GM12878 (cell line): ENCODE data around the gene ENDOU. TPM values are rescaled to one million over a fixed set of nuclear protein-coding genes. Genes with fewer than 3 reads are reported as not detected.

Source experiments
- ATAC-seq: fragments of 200-7000 bp; cut with Tn5 transposase; 3 replicates; pipeline ENCODE4 v1.9.1; 2020; ENCODE audit warnings: mild to moderate bottlenecking, moderate library complexity
- BruUV-seq: library from RNA; stranded (reverse); fragments of 400-500 nt; replicated peaks from 2 replicates; lab custom pipeline; 2021; lab: Mats Ljungman, UMichigan
- CTCF ChIA-PET: fragments of 300-600 bp; sonication (Branson Sonifier 250); formaldehyde crosslinking; extraction: SDS; loops from one replicate; lab custom pipeline; 2021; ENCODE audit warnings: inconsistent platforms; lab: Yijun Ruan, JAX
- POLR2A ChIA-PET: fragments of 350-600 bp; formaldehyde crosslinking; extraction: SDS; loops from one replicate; lab custom pipeline; 2021; ENCODE audit warnings: inconsistent platforms; lab: Charles Lee
- RAD21 ChIA-PET: fragments of 300-600 bp; sonication (Branson Sonifier 250); formaldehyde crosslinking; loops from one replicate; lab custom pipeline; 2023; ENCODE audit warnings: antibody characterized with exemption; ENCODE audit not compliant: unreplicated experiment; lab: Charles Lee
- SMC1A ChIA-PET: fragments of 300-600 bp; sonication (Branson Sonifier 250); formaldehyde crosslinking; loops from one replicate; lab custom pipeline; 2023; ENCODE audit not compliant: unreplicated experiment, uncharacterized antibody; lab: Charles Lee
- DNase-seq: peaks from one replicate; pipeline ENCODE4 v3.0.0-alpha.2; 2011; ENCODE audit warnings: low read depth, low spot score
- FAIRE-seq: peaks from 3 replicates; lab custom pipeline; 2011; peaks lifted over from hg19 to GRCh38; lab: Jason Lieb, UNC
- H2AFZ ChIP-seq: 2 replicates; pipeline ENCODE4 v1.6.0; 2011; ENCODE audit warnings: low read depth, low read length, control low read depth; ENCODE audit not compliant: control insufficient read depth
- H3K27ac ChIP-seq: 2 replicates; pipeline ENCODE4 v1.5.1; 2011; ENCODE audit warnings: control low read depth; ENCODE audit not compliant: control insufficient read depth, insufficient read depth
- H3K27me3 ChIP-seq, 2 experiments: replicated peaks in 1 of 2; 2 replicates each; pipeline versions ENCODE4 v1.6.0 to v1.6.1; 2011; ENCODE audit warnings: low read length in 1 of 2; ENCODE audit not compliant: control insufficient read depth in 2 of 2, insufficient read depth in 2 of 2
- H3K36me3 ChIP-seq, 2 experiments: 2 replicates each; pipeline ENCODE4 v1.5.1; 2011; ENCODE audit warnings: low read length in 1 of 2; ENCODE audit not compliant: control insufficient read depth in 2 of 2, insufficient read depth in 2 of 2
- H3K4me1 ChIP-seq: 2 replicates; pipeline ENCODE4 v1.6.1; 2011; ENCODE audit warnings: mild to moderate bottlenecking, low read length, moderate library complexity, mixed read lengths; ENCODE audit not compliant: control insufficient read depth, insufficient read depth
- H3K4me2 ChIP-seq: 2 replicates; pipeline ENCODE4 v1.6.0; 2011; ENCODE audit warnings: control low read depth; ENCODE audit not compliant: control insufficient read depth, insufficient read depth
- H3K4me3 ChIP-seq: fragments of 200-600 bp; sonication (generic); 2 replicates; pipeline ENCODE4 v1.5.1; 2016
- H3K79me2 ChIP-seq: 2 replicates; pipeline ENCODE4 v1.6.0; 2011; ENCODE audit warnings: low read length; ENCODE audit not compliant: control insufficient read depth, insufficient read depth
- H3K9ac ChIP-seq: 2 replicates; pipeline ENCODE4 v1.8.0; 2011; ENCODE audit warnings: low read length, control low read depth, mixed read lengths; ENCODE audit not compliant: control insufficient read depth, insufficient read depth
- H3K9me3 ChIP-seq: replicated peaks from 3 replicates; pipeline ENCODE4 v1.5.1; 2011; ENCODE audit warnings: mild to moderate bottlenecking, low read length; ENCODE audit not compliant: control insufficient read depth, insufficient read depth
- H4K20me1 ChIP-seq: 2 replicates; pipeline ENCODE4 v1.6.0; 2011; ENCODE audit not compliant: control insufficient read depth, insufficient read depth
- ATF7 ChIP-seq: fragments of 450-650 bp; IDR thresholded peaks from 2 replicates; pipeline ENCODE4 v1.6.1; 2016; ENCODE audit warnings: low read depth, mild to moderate bottlenecking
- CBX5 ChIP-seq: sonication (generic); IDR thresholded peaks from 2 replicates; pipeline ENCODE4 v1.6.1; 2016; ENCODE audit warnings: low read depth, moderate library complexity, mild to moderate bottlenecking, inconsistent platforms
- ETV6 ChIP-seq, 2 experiments: fragments of 450-650 bp in 1 of 2; IDR thresholded peaks in 1 of 2; conservative IDR thresholded peaks in 1 of 2; 2 replicates each; pipeline ENCODE4 v1.6.1; 2014; ENCODE audit warnings: antibody characterized with exemption in 1 of 2, borderline replicate concordance in 1 of 2, low read depth in 1 of 2, mild to moderate bottlenecking in 1 of 2, moderate library complexity in 1 of 2
- GABPA ChIP-seq: IDR thresholded peaks from 2 replicates; pipeline ENCODE4 v1.6.1; 2014; ENCODE audit warnings: antibody characterized with exemption, low read depth, mild to moderate bottlenecking, inconsistent platforms
- KLF5 ChIP-seq: fragments of 450-650 bp; IDR thresholded peaks from 2 replicates; pipeline ENCODE4 v1.6.1; 2014; ENCODE audit warnings: mild to moderate bottlenecking; ENCODE audit not compliant: partially characterized antibody
- PKNOX1 ChIP-seq: fragments of 450-650 bp; IDR thresholded peaks from 2 replicates; pipeline ENCODE4 v1.6.1; 2016; ENCODE audit warnings: mild to moderate bottlenecking
- PML ChIP-seq: IDR thresholded peaks from 2 replicates; pipeline ENCODE4 v1.6.1; 2012; ENCODE audit warnings: low read length, inconsistent platforms
- RB1 ChIP-seq: fragments of 450-650 bp; formaldehyde crosslinking; IDR thresholded peaks from 2 replicates; pipeline ENCODE4 v1.6.1; 2017; ENCODE audit warnings: mild to moderate bottlenecking, borderline replicate concordance
- TCF7 ChIP-seq: IDR thresholded peaks from 2 replicates; pipeline ENCODE4 v1.6.1; 2014; ENCODE audit warnings: antibody characterized with exemption, borderline replicate concordance
- ZNF24 ChIP-seq: fragments of 450-650 bp; IDR thresholded peaks from 2 replicates; pipeline ENCODE4 v1.6.1; 2017; ENCODE audit warnings: antibody characterized with exemption, mild to moderate bottlenecking
- WGBS: methylation state at CpG from one replicate; pipeline ENCODE4 v1.1.6; 2016; ENCODE audit warnings: low lambda C conversion rate; ENCODE audit not compliant: insufficient replicate concordance, insufficient coverage; ENCODE audit errors: missing lambda C conversion rate; 5-methylcytosine and 5-hydroxymethylcytosine counted together
- in situ Hi-C: fragments of 300-500 bp; cut with MboI; formaldehyde crosslinking; loops from 9 replicates; pipeline ENCODE4 v1.14.3; 2018; ENCODE audit warnings: mixed read lengths
- intact Hi-C: fragments of 100-400 bp; cut with micrococcal nuclease; formaldehyde crosslinking; loops from one replicate; pipeline ENCODE4 v1.14.2; 2022; ENCODE audit not compliant: unreplicated experiment
- polyA plus RNA-seq, 11 experiments: library from polyadenylated mRNA; depleted of rRNA in 4 of 11; unstranded in 6 of 11; stranded (reverse) in 5 of 11; fragments of >200 nt; fragmentation: Nextera tagmentation in 4 of 11; fragmentation: Illumina TruSeq in 1 of 11; extraction: Ambion mirVana in 4 of 11; extraction: Trizol in 1 of 11; gene quantifications; 1 replicate in 1 of 11; 2 replicates in 10 of 11; pipeline versions ENCODE4 v1.2.1 to v1.2.3, GENCODE V29; 2011 to 2016; ENCODE audit warnings: inconsistent platforms in 2 of 11, missing spikeins in 2 of 11, low read depth in 1 of 11
- total RNA-seq, 4 experiments: library from RNA; depleted of rRNA in 3 of 4; stranded (reverse); fragments of >200 nt in 3 of 4; fragmentation: Illumina TruSeq in 1 of 4; extraction: Trizol in 1 of 4; gene quantifications; 2 replicates each; pipeline versions ENCODE4 v1.2.1 to v1.2.3, GENCODE V29; 2013 to 2021
- TF ChIP-seq, protein P1 (sequence below): IDR thresholded peaks from 2 replicates; pipeline ENCODE4 v1.6.1; 2012; ENCODE audit warnings: low read length, inconsistent platforms
- TF ChIP-seq, protein P2 (sequence below), 3 experiments: IDR thresholded peaks in 2 of 3; conservative IDR thresholded peaks in 1 of 3; 2 replicates each; pipeline ENCODE4 v1.5.1; 2011; ENCODE audit warnings: low read depth in 3 of 3, low read length in 3 of 3, mild to moderate bottlenecking in 3 of 3, control low read depth in 2 of 3, moderate library complexity in 2 of 3, inconsistent platforms in 1 of 3, mixed read lengths in 1 of 3; ENCODE audit not compliant: control insufficient read depth in 2 of 3, insufficient read depth in 1 of 3; ENCODE audit errors: extremely low read depth in 1 of 3

Gene ENDOU
- total and polyA plus RNA-seq, 10 of the 15 experiments (the other 5 are each of a cell fraction or from before 2014, with no cell fraction given), result 0.03 to 0.17 (median 0.10) TPM; not detected in 4

- no peaks in the 10 kb centered on the region for H4K20me1 ChIP-seq
- peaks cover 13% of the 10 kb centered on the region for H3K4me1 ChIP-seq
- no peak for TF ChIP-seq KLF5
- no peak for TF ChIP-seq ETV6 (conservative IDR thresholded peaks at IDR 0.05 in 1 of 2, IDR thresholded peaks at IDR 0.05 in 1 of 2; ENCODE audit: borderline replicate concordance in 1 of 2, low read depth in 1 of 2)
- TF ChIP-seq RB1, result no peak
- TF ChIP-seq, protein P1, sequence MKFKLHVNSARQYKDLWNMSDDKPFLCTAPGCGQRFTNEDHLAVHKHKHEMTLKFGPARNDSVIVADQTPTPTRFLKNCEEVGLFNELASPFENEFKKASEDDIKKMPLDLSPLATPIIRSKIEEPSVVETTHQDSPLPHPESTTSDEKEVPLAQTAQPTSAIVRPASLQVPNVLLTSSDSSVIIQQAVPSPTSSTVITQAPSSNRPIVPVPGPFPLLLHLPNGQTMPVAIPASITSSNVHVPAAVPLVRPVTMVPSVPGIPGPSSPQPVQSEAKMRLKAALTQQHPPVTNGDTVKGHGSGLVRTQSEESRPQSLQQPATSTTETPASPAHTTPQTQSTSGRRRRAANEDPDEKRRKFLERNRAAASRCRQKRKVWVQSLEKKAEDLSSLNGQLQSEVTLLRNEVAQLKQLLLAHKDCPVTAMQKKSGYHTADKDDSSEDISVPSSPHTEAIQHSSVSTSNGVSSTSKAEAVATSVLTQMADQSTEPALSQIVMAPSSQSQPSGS, result no peak
- no peak for TF ChIP-seq PKNOX1
- TF ChIP-seq GABPA, result no peak
- TF ChIP-seq CBX5, result no peak
- no peak for TF ChIP-seq TCF7
- TF ChIP-seq ZNF24, result no peak
- no peak for TF ChIP-seq PML
- TF ChIP-seq ATF7, result no peak
- TF ChIP-seq, protein P2, sequence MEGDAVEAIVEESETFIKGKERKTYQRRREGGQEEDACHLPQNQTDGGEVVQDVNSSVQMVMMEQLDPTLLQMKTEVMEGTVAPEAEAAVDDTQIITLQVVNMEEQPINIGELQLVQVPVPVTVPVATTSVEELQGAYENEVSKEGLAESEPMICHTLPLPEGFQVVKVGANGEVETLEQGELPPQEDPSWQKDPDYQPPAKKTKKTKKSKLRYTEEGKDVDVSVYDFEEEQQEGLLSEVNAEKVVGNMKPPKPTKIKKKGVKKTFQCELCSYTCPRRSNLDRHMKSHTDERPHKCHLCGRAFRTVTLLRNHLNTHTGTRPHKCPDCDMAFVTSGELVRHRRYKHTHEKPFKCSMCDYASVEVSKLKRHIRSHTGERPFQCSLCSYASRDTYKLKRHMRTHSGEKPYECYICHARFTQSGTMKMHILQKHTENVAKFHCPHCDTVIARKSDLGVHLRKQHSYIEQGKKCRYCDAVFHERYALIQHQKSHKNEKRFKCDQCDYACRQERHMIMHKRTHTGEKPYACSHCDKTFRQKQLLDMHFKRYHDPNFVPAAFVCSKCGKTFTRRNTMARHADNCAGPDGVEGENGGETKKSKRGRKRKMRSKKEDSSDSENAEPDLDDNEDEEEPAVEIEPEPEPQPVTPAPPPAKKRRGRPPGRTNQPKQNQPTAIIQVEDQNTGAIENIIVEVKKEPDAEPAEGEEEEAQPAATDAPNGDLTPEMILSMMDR (IDR thresholded peaks at IDR 0.05 in 2 of 3, conservative IDR thresholded peaks at IDR 0.05 in 1 of 3; ENCODE audit: control insufficient read depth in 2 of 3, extremely low read depth in 1 of 3, insufficient read depth in 1 of 3, low read depth in 3 of 3, low read length in 3 of 3), result no peak
- H3K27me3 ChIP-seq, result no peaks in the 10 kb centered on the region
- ChIA-PET POLR2A (no interaction called here), RAD21 (interaction anchor here (2.2 kb wide), 1 partner anchor 18 kb away, joined by 6 read pairs; no protein-coding TSS in a partner anchor), SMC1A (interaction anchor here (0.8 to 10.3 kb wide), 2 partner anchors 9 to 18 kb away, joined by 3 to 277 read pairs; partner anchors contain the start of gene RAPGEF3), CTCF (interaction anchor here (10.0 to 10.4 kb wide), 2 partner anchors 8 to 25 kb away, joined by 507 to 814 read pairs; partner anchors contain the start of genes RAPGEF3 and SLC48A1)
- no peak overlapping the region for H2AFZ ChIP-seq
- no peaks in the 10 kb centered on the region for H3K9me3 ChIP-seq
- 74% methylated on average over 2 of the region's 3 CpGs for WGBS
- H3K79me2 ChIP-seq, result no peaks in the 10 kb centered on the region
- H3K4me2 ChIP-seq, result no peak overlapping the region
- H3K4me3 ChIP-seq, result no peak overlapping the region
- BruUV-seq, result no TSS peak
- FAIRE-seq (no peak), ATAC-seq (no peak), DNase-seq (no peak)
- H3K9ac ChIP-seq, result no peak overlapping the region
- H3K27ac ChIP-seq, result no peak overlapping the region
- intact Hi-C loops, result no loop called here
- no peaks in the 10 kb centered on the region for H3K36me3 ChIP-seq
- in situ Hi-C loops, result no loop called here
Measured at GRCh38 chr12:47748899-47749298, 23.6 kb upstream of the ENDOU start.
